ENCODE data around the gene THRAP3.
A peak's percentile ranks its signal among the peaks of the same experiment; 100 is the strongest.

THRAP3 gene

GRCh38 chr1:36199934-36200741 is 24.1 kb upstream of the THRAP3 start:
- TF ChIP-seq CTCF (conservative IDR thresholded peaks at IDR 0.05) = peak; percentile 43
- H3K27ac ChIP-seq = peak overlapping the region; percentile 77

GRCh38 chr1:36203027-36203553 is 21.2 kb upstream of the THRAP3 start:
- TF ChIP-seq CTCF (conservative IDR thresholded peaks at IDR 0.05) = no peak
- H3K27ac ChIP-seq = peak overlapping the region; percentile 47

GRCh38 chr1:36203554-36204346 is 20.5 kb upstream of the THRAP3 start:
- TF ChIP-seq CTCF (conservative IDR thresholded peaks at IDR 0.05) = no peak
- peak overlapping the region; percentile 47 for H3K27ac ChIP-seq

GRCh38 chr1:36204347-36204909 is 19.8 kb upstream of the THRAP3 start:
- TF ChIP-seq CTCF (conservative IDR thresholded peaks at IDR 0.05) = no peak
- H3K27ac ChIP-seq = peak overlapping the region; percentile 47

- H3K27ac ChIP-seq = peak overlapping the region; percentile 80
- TF ChIP-seq CTCF (conservative IDR thresholded peaks at IDR 0.05) = no peak
These were observed 17.9 kb upstream of the THRAP3 start for GRCh38 chr1:36206323-36206858.

- peak overlapping the region; percentile 80 for H3K27ac ChIP-seq
- TF ChIP-seq CTCF (conservative IDR thresholded peaks at IDR 0.05) = no peak
These were observed 16.9 kb upstream of the THRAP3 start for GRCh38 chr1:36207339-36207738.

Data from VCaP (cell line).